GM12872 (cell line): ENCODE data around the gene TMEM41A.

Source experiments
- TF ChIP-seq, protein P1 (sequence below): IDR thresholded peaks from 3 replicates; pipeline ENCODE4 v1.5.1; 2011; ENCODE audit warnings: low read depth, mild to moderate bottlenecking, low read length, moderate library complexity; ENCODE audit not compliant: insufficient read depth

TMEM41A gene

DNA sequence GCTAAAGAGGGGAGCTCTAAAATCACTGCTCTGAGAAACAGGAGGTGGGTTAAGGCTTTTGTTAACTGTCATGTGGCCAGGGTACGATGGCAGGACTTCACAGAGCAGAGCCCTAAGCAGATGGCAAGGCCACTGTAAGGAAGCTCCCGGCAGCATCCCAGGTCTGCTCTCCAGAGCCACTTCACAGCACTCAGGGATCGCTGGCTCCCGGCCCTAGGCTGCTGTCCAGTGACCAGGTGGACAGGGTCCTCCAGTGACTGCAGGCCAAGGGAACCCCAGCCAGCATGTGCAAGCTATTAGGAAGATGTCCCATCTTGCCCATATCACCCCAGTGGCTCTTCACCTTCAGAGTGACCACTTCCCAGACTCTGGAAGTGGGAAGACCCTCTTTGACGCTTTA is 10.4 kb downstream of the TMEM41A start:
- TF ChIP-seq, protein P1, sequence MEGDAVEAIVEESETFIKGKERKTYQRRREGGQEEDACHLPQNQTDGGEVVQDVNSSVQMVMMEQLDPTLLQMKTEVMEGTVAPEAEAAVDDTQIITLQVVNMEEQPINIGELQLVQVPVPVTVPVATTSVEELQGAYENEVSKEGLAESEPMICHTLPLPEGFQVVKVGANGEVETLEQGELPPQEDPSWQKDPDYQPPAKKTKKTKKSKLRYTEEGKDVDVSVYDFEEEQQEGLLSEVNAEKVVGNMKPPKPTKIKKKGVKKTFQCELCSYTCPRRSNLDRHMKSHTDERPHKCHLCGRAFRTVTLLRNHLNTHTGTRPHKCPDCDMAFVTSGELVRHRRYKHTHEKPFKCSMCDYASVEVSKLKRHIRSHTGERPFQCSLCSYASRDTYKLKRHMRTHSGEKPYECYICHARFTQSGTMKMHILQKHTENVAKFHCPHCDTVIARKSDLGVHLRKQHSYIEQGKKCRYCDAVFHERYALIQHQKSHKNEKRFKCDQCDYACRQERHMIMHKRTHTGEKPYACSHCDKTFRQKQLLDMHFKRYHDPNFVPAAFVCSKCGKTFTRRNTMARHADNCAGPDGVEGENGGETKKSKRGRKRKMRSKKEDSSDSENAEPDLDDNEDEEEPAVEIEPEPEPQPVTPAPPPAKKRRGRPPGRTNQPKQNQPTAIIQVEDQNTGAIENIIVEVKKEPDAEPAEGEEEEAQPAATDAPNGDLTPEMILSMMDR, result no peak

DNA sequence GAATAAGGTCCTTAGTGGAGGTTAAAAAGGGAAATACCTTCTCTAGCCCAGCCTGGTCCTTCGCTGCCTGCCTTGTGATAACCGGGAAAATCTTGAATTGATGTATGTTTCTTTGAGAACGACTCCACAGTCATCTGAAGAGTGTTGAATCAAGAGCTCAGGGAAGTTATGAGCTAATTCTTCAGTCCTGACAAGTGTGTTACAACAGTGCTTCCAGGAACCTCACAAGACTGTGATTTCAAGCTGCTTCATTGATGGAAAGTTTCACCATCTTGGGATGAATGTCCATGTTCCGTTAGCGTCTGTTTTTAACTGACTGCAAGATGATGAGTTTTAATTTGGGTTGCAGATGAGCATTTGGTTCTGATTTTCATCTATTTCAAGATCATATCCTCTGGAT is 12.4 kb downstream of the TMEM41A start:
- TF ChIP-seq, protein P1, result no peak

DNA sequence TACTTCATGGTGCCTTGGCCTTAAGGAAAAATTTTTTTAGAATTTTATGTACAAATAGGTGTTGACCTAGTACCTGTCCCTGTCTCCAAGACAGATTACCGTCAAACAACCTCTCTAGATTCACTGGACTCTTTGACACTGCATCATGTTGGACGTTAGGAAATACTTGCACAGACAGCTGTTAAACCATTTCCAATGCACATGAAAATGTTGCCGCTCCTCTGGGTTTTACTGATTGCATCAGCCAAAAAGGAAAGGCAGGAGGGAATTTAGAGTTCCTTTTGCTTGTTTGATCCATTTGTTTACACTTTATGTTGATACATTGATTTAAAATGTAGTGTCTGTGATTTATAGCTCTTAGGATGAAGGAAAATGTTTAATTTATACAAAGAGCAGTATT is 14.5 kb downstream of the TMEM41A start:
- TF ChIP-seq, protein P1, result no peak

DNA sequence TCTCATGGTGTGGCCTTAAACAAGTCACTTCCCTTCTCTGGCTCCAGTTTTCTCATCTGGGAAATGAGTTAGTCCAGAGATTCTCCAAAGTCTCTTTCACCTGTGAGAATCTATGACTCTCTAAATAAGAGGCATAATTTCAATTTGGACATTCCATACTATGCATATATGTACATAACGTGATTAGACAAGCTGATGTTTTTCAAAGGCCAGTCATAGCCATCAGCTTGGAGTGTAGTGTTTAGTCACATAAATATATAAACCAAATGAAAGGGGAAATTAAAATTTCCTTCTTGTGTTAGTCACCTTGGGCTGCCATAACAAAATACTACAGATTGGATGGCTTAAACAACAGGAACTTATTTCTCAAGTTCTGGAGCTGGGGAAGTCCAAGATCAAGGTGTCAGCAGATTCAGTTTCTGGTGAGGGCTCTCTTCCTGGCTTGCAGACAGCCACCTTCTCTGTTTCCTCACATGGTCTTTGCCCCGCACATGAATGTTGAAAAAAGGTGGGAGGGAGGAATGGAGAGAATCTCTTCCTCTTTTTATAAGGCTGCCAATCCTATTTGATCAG is 19.4 kb downstream of the TMEM41A start:
- TF ChIP-seq, protein P1, result no peak

DNA sequence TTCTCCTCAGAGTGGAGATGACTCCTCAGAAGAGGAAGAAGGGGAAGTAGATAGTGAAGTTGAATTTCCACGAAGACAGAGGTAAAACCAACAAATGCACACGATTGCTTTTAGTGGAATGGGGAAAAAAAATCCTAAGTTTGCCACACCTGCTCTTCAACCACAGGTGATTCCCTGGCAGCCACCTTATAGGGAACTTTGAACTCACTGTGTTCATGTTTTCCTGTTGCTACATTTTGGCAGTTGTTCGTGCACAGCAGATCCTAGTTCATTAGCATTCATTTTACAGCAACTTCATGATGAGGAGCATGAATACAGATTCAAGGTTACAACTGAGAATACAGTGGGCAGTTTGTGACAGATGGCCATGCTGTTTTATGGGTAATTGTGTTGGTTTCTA is 21.5 kb downstream of the TMEM41A start:
- TF ChIP-seq, protein P1, result no peak

DNA sequence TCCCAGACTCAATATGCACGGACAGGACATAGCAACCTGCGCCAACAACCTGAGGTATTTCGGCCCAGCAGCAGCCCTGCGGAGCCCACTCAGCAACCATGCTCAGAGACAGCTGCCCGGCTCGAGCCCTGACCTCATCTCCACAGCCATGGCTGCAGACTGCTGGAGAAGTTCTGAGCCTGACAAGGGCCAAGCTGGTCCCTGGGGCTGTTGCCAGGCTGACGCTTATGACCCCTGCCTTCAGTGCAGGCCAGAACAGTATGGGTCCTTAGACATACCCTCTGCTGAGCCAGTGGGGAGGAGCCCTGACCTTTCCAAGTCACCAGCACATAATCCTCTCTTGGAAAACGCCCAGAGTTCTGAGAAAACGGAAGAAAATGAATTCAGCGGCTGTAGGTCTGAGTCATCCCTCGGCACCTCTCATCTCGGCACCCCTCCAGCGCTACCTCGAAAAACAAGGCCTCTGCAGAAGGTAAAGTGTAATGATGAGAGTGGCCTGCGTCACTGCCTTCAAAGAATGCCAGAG is 25.5 kb downstream of the TMEM41A start:
- TF ChIP-seq, protein P1, result no peak

DNA sequence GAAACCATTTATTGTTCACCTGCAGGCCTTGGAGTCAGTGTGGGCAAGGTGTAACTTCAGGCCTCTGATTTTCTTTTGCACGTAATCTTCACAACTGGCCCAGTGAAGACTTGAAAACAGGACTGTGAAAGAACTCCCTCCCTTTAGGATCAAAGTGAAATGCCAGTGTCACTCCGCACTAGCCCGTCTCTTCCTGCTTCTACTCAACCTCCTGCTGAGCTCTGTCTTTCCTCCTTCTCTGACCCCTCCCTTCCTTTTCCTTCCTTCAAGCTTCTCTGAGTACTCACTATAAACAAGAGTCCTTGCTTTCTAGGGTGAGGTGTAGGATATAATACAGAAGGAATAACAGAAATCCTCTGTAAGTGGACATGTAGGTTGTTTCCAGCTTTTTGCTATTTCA is 28.5 kb downstream of the TMEM41A start:
- TF ChIP-seq, protein P1, result no peak

DNA sequence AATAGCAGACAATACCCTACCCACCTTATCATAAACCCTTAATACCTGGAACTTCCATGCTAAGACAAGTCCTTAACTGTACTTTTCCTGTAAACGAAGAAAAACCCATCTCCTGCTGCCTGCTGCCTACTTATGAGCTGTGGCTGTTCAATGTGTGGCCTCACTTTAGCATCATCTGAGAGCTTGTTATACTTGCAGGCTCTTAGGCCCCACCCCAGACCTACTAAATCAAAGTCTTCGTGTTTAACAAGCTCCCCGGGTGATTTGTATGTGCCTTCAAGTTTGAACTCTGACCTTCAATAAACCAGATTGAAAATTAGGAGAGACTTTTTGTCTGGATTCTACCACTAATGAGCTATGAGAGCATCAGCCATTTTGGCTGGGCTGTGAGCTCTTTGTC is 29.3 kb downstream of the TMEM41A start:
- TF ChIP-seq, protein P1, result no peak
